Endodermal cell (in vitro differentiated cells): ENCODE measurements around the gene TMEM18. TPM values are rescaled to one million over a fixed set of nuclear protein-coding genes. Genes with fewer than 3 reads are reported as not detected.

ENCODE experiments used
- DNase-seq: peaks from one replicate; pipeline ENCODE4 v3.0.0-alpha.2; 2017
- H3K27ac ChIP-seq: 2 replicates; pipeline ENCODE4 v1.5.1; 2013; ENCODE audit warnings: mild to moderate bottlenecking, low read depth, low read length, moderate library complexity
- H3K27me3 ChIP-seq: 2 replicates; pipeline ENCODE4 v1.6.1; 2013; ENCODE audit warnings: mild to moderate bottlenecking, low read length, moderate library complexity; ENCODE audit not compliant: insufficient read depth, control insufficient read depth, poor library complexity, severe bottlenecking
- H3K36me3 ChIP-seq: 2 replicates; pipeline ENCODE4 v1.7.0; 2013; ENCODE audit warnings: mild to moderate bottlenecking, low read length, moderate library complexity; ENCODE audit not compliant: control insufficient read depth, insufficient read depth
- H3K4me1 ChIP-seq: one replicate; pipeline ENCODE4 v1.7.0; 2013; ENCODE audit warnings: low read length; ENCODE audit not compliant: control insufficient read depth, insufficient read depth
- H3K4me3 ChIP-seq: 2 replicates; pipeline ENCODE4 v1.5.1; 2013; ENCODE audit warnings: mild to moderate bottlenecking, low read length, moderate library complexity
- H3K9ac ChIP-seq: 2 replicates; pipeline ENCODE4 v1.6.1; 2013; ENCODE audit warnings: mild to moderate bottlenecking, low read length, moderate library complexity; ENCODE audit not compliant: poor library complexity, severe bottlenecking; ENCODE audit errors: extremely low read depth
- H3K9me3 ChIP-seq: 2 replicates; pipeline ENCODE4 v1.6.1; 2013; ENCODE audit warnings: mild to moderate bottlenecking, low read length, moderate library complexity; ENCODE audit not compliant: control insufficient read depth
- H3K27ac Mint-ChIP-seq: 2 replicates; pipeline ENCODE4 v1.8.0; 2020; ENCODE audit warnings: mixed read lengths
- H3K27me3 Mint-ChIP-seq: 2 replicates; pipeline ENCODE4 v1.8.0; 2021; ENCODE audit warnings: mild to moderate bottlenecking, mixed read lengths; ENCODE audit not compliant: insufficient read depth
- H3K36me3 Mint-ChIP-seq: 2 replicates; pipeline ENCODE4 v1.8.0; 2020; ENCODE audit warnings: low read depth, mixed read lengths
- H3K4me1 Mint-ChIP-seq: 2 replicates; pipeline ENCODE4 v1.8.0; 2020; ENCODE audit warnings: mixed read lengths
- H3K4me3 Mint-ChIP-seq: 2 replicates; pipeline ENCODE4 v1.8.0; 2020; ENCODE audit warnings: mild to moderate bottlenecking, moderate library complexity, mixed read lengths
- H3K9me3 Mint-ChIP-seq: 2 replicates; pipeline ENCODE4 v1.8.0; 2020; ENCODE audit warnings: mild to moderate bottlenecking, mixed read lengths
- WGBS, 2 experiments: methylation state at CpG; one replicate each; pipeline versions ENCODE4 v1.1.5 to v1.1.7; 2013; ENCODE audit warnings: missing lambda C conversion rate in 2 of 2, mixed read lengths in 1 of 2; ENCODE audit not compliant: insufficient coverage in 1 of 2, insufficient read length in 1 of 2; 5-methylcytosine and 5-hydroxymethylcytosine counted together
- total RNA-seq, 2 donors: library from RNA; stranded (reverse); fragmentation: NEBNext Ultra II Directional in 1 of 2; extraction: Animal tissue kit (Norgen Biotek cat#: 25700) in 1 of 2; gene quantifications; 2 replicates in 1 of 2; 3 replicates in 1 of 2; pipeline ENCODE4 v1.2.1, GENCODE V29; 2021
- TF ChIP-seq, protein P1 (sequence below): fragments of 200-600 bp; sonication (generic); conservative IDR thresholded peaks from 2 replicates; pipeline ENCODE4 v1.5.0; 2021; ENCODE audit warnings: antibody characterized with exemption, mild to moderate bottlenecking

The TMEM18 gene
- total RNA-seq, 2 donors from 2014 or later, result 19.9 to 20.1 TPM

GRCh38 chr2:723761-724160 is 46.6 kb upstream of the TMEM18 start:
- Histone ChIP-seq H3K27ac (no peak overlapping the region), H3K9ac (no peak overlapping the region), H3K4me1 (no peaks in the 10 kb centered on the region), H3K4me3 (no peak overlapping the region), H3K36me3 (no peaks in the 10 kb centered on the region), H3K27me3 (no peaks in the 10 kb centered on the region), H3K9me3 (no peaks in the 10 kb centered on the region)
- TF ChIP-seq, protein P1, sequence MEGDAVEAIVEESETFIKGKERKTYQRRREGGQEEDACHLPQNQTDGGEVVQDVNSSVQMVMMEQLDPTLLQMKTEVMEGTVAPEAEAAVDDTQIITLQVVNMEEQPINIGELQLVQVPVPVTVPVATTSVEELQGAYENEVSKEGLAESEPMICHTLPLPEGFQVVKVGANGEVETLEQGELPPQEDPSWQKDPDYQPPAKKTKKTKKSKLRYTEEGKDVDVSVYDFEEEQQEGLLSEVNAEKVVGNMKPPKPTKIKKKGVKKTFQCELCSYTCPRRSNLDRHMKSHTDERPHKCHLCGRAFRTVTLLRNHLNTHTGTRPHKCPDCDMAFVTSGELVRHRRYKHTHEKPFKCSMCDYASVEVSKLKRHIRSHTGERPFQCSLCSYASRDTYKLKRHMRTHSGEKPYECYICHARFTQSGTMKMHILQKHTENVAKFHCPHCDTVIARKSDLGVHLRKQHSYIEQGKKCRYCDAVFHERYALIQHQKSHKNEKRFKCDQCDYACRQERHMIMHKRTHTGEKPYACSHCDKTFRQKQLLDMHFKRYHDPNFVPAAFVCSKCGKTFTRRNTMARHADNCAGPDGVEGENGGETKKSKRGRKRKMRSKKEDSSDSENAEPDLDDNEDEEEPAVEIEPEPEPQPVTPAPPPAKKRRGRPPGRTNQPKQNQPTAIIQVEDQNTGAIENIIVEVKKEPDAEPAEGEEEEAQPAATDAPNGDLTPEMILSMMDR, result no peak
- H3K36me3 Mint-ChIP-seq, result no peaks in the 10 kb centered on the region
- 86 to 100% methylated on average over 3 to 5 of the region's 5 CpGs for WGBS, 2 experiments
- no peaks in the 10 kb centered on the region for H3K4me1 Mint-ChIP-seq
- H3K4me3 Mint-ChIP-seq, result no peak overlapping the region
- no peak for DNase-seq
- peaks cover 4% of the 10 kb centered on the region for H3K27me3 Mint-ChIP-seq
- H3K27ac Mint-ChIP-seq, result no peak overlapping the region
- no peaks in the 10 kb centered on the region for H3K9me3 Mint-ChIP-seq

DNA sequence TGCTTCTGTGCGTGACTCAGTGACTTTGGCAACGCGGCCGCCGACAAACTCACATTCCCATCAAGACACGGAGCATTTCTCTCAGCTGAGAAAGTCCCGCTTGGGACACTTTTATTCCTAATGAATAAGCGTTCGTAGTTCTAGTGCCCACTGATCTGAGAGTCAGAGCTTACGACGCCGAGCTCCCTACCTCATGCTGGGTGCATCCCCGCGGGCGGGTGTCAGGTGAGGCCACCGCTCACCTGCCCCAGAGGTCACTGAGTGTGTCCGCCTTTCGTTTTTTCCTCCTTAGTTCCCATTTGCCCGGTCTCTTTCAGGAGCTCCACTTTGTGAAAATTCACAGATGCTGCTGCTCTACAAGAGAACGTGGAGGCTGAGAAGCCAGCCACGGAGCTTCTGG is 43.6 kb upstream of the TMEM18 start:
- Histone ChIP-seq H3K9ac (no peak overlapping the region), H3K4me3 (no peak overlapping the region), H3K27ac (no peak overlapping the region), H3K27me3 (no peaks in the 10 kb centered on the region), H3K36me3 (no peaks in the 10 kb centered on the region), H3K4me1 (no peaks in the 10 kb centered on the region), H3K9me3 (no peaks in the 10 kb centered on the region)
- Mint-ChIP-seq H3K9me3 (no peaks in the 10 kb centered on the region), H3K36me3 (no peaks in the 10 kb centered on the region), H3K27me3 (peaks cover 6% of the 10 kb centered on the region), H3K4me3 (no peak overlapping the region), H3K27ac (no peak overlapping the region), H3K4me1 (peaks cover 6% of the 10 kb centered on the region)
- no peak for DNase-seq
- TF ChIP-seq, protein P1, result no peak
- 88 to 93% methylated on average over 19 to 21 of the region's 21 CpGs for WGBS, 2 experiments

DNA sequence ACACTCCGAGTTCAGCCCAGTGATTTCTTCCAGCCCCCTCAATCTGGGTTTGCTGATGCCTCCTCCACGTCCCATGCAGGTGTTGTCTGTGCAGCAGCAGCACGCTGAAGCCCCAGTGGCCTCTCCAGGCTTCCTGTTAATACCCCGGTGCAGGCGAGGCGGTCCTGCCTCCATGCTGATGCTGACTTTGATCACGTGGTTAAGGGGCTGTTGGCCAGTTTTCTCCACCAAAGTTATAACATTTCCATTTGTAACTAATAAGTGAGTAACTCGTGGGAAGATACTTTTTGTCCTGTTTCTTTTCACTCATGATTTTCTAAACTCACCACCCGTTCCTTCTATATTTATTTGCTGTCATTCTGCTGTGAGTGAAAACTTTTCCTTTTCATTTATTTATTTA is 42.5 kb upstream of the TMEM18 start:
- DNase-seq, result no peak
- 78 to 84% methylated on average over 3 to 9 of the region's 9 CpGs for WGBS, 2 experiments
- H3K36me3 Mint-ChIP-seq, result no peaks in the 10 kb centered on the region
- no peaks in the 10 kb centered on the region for H3K4me1 ChIP-seq
- TF ChIP-seq, protein P1, result no peak
- no peaks in the 10 kb centered on the region for H3K9me3 Mint-ChIP-seq
- H3K27ac ChIP-seq, result no peak overlapping the region
- no peak overlapping the region for H3K4me3 ChIP-seq
- H3K4me1 Mint-ChIP-seq, result peaks cover 13% of the 10 kb centered on the region
- H3K27me3 ChIP-seq, result no peaks in the 10 kb centered on the region
- H3K4me3 Mint-ChIP-seq, result no peak overlapping the region
- H3K27ac Mint-ChIP-seq, result no peak overlapping the region
- H3K27me3 Mint-ChIP-seq, result peaks cover 6% of the 10 kb centered on the region
- no peaks in the 10 kb centered on the region for H3K36me3 ChIP-seq
- no peaks in the 10 kb centered on the region for H3K9me3 ChIP-seq
- H3K9ac ChIP-seq, result no peak overlapping the region
